ACC112 (cell line): ENCODE data around the gene CRAMP1.

Experiments
- H2AFZ ChIP-seq: fragments of 200-600 bp; sonication (generic); one replicate; pipeline ENCODE4 v1.6.0; 2017; ENCODE audit warnings: antibody characterized with exemption, low read length; ENCODE audit not compliant: unreplicated experiment
- H3K27ac ChIP-seq: fragments of 200-600 bp; sonication (generic); 2 replicates; pipeline ENCODE4 v1.5.1; 2014; ENCODE audit warnings: low read depth, mild to moderate bottlenecking, antibody characterized with exemption, low read length, moderate library complexity
- H3K27me3 ChIP-seq: fragments of 200-600 bp; sonication (generic); 2 replicates; pipeline ENCODE4 v1.6.1; 2014; ENCODE audit warnings: mild to moderate bottlenecking, antibody characterized with exemption, low read length, moderate library complexity, mixed read lengths; ENCODE audit not compliant: insufficient read depth
- H3K36me3 ChIP-seq: fragments of 200-600 bp; sonication (generic); 2 replicates; pipeline ENCODE4 v1.6.1; 2016; ENCODE audit warnings: mild to moderate bottlenecking, antibody characterized with exemption, low read length, moderate library complexity, mixed read lengths; ENCODE audit not compliant: insufficient read depth
- H3K4me1 ChIP-seq: fragments of 200-600 bp; sonication (generic); one replicate; pipeline ENCODE4 v1.6.1; 2016; ENCODE audit warnings: low read length, mixed read lengths; ENCODE audit not compliant: insufficient read depth, unreplicated experiment, control insufficient read depth
- H3K4me3 ChIP-seq: fragments of 200-600 bp; sonication (generic); 2 replicates; pipeline ENCODE4 v1.5.1; 2014; ENCODE audit warnings: mild to moderate bottlenecking, low read depth, low read length
- H3K79me2 ChIP-seq: fragments of 200-600 bp; sonication (generic); one replicate; pipeline ENCODE4 v1.6.0; 2016; ENCODE audit warnings: low read length; ENCODE audit not compliant: control insufficient read depth, unreplicated experiment, insufficient read depth

Gene CRAMP1

DNA sequence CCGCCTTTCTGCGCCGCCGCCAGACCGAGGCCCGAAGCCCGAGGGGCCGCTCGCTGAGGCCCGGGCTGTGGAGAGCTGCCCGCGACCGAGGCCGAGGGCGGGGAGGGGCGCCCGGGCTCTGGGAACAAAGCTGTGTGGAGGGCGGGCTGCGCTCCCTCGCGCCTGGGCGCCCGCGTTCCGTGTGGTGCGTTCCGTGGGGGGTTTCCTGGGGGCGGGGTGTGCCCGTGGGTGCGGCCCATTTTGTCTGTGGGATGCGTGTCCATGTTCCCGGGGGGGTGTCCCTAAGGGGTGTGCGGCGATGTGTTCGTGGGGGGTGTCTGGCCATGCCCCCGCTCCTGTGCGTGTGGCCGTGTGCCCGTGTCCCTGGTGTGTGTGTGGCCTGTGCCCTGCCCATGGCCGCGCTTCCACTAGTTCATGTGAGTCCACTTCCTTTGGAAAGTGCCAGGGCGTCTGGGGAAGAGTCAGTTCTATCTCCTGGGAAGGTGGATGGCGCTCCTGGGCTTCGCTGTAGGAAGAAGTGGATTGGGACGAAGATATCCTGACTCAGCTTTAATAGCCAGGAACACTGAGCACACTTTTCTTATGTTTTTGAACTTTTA lies 66.4 kb downstream of the CRAMP1 start:
- H3K79me2 ChIP-seq, result peaks cover 51% of the 10 kb centered on the region
- peaks cover 9% of the 10 kb centered on the region; the same call in 1 of the 2 replicates for H3K36me3 ChIP-seq
- peak overlapping the region; percentile 93 for H3K4me3 ChIP-seq
- H3K27ac ChIP-seq, result peak overlapping the region; percentile 28; the same call in 1 of the 2 replicates
- peaks cover 12% of the 10 kb centered on the region for H3K4me1 ChIP-seq
- no peaks in the 10 kb centered on the region for H3K27me3 ChIP-seq
- no peak overlapping the region for H2AFZ ChIP-seq

DNA sequence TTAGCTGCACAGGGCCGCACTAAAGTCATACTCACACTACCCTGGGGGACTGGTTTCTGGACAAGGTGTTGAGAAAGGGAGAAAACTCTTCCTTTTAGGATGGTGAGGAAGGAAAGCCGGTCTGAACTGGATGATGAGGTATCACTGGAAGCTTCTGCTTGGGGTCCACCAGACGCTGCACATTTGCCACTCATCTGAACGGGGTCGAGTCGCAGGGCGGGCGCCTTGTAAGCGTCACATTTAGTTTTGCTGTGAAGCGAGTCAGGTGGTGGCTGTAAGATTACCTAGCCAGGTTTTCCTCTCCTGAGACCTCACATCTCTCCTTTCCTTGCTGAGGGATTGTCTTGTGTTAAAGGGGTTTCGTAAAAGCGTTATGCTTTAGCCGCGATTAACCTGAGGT lies 68.2 kb downstream of the CRAMP1 start:
- Histone ChIP-seq H3K4me3 (no peak overlapping the region), H3K27ac (no peak overlapping the region), H3K4me1 (peaks cover 1% of the 10 kb centered on the region), H3K79me2 (peaks cover 66% of the 10 kb centered on the region), H2AFZ (no peak overlapping the region), H3K27me3 (no peaks in the 10 kb centered on the region), H3K36me3 (peaks cover 13% of the 10 kb centered on the region; the same call in 1 of the 2 replicates)

DNA sequence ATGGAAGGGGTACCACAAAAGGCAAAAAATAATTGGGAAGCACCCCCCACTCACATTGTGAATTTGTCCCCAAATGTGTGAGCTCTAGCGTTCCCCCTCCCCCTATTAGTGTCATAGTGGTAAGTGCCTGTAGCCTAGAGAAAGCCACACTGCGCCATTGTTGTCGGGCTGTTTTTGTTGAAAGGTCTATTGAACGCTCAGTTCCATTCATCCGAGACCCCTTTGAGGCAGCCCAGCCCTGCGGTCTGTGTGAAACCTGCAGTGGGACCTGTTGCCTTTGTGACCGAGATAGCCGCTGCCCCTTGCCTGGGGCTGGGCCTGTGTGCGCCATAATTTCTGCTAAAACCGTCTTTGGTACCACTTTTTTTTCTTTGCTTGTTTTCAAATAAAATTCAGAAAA lies 68.9 kb downstream of the CRAMP1 start:
- H3K27ac ChIP-seq, result no peak overlapping the region
- no peak overlapping the region for H2AFZ ChIP-seq
- H3K36me3 ChIP-seq, result peaks cover 9% of the 10 kb centered on the region; the same call in 1 of the 2 replicates
- H3K4me1 ChIP-seq, result no peaks in the 10 kb centered on the region
- H3K79me2 ChIP-seq, result peaks cover 73% of the 10 kb centered on the region
- H3K27me3 ChIP-seq, result no peaks in the 10 kb centered on the region
- no peak overlapping the region for H3K4me3 ChIP-seq

DNA sequence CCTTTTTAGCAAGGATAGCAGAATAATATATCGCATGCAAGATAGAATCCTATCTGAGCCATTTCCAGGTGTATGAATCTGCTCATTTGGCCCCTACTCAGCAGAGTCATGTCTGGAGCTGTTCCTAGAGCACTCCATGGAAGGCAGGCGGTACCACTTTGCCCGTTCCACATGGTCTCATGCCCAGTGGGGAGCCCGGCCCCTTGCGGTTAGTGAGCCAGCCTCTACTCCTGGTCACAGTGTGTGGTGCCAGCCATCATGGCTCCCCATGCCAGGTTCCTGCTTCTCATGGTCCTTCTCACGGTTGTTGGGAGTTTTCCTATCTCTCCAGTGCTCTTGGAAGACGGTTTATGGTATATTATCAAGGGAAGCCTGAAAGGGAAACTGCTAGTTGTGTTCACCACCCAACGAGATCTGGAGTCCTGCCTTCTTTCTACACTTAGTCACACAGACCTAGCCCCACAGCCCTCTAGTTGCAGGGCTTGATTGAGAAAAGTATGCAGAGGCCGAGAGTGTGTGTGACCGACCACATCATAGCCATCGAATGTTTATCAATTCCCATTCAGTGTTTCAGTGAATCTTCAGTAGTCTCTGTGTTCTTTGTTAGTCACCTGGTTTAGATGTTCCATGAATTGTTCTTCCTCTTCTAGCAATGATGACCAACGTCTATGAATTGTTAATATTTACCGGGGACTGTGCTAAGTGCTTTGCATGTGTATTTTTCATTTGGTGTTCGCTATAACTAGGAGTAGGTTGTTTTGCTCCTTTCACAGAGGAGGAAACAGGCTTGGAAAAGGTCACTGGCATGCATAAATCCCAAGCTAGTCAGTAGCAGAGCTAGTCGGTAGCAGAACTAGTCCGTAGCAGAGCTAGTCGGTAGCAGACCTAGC lies 75.5 kb downstream of the CRAMP1 start:
- Histone ChIP-seq H3K36me3 (peaks cover 20% of the 10 kb centered on the region), H3K27me3 (no peaks in the 10 kb centered on the region), H3K4me1 (peaks cover 25% of the 10 kb centered on the region), H3K4me3 (no peak overlapping the region), H2AFZ (no peak overlapping the region), H3K79me2 (peaks cover 65% of the 10 kb centered on the region), H3K27ac (no peak overlapping the region)

DNA sequence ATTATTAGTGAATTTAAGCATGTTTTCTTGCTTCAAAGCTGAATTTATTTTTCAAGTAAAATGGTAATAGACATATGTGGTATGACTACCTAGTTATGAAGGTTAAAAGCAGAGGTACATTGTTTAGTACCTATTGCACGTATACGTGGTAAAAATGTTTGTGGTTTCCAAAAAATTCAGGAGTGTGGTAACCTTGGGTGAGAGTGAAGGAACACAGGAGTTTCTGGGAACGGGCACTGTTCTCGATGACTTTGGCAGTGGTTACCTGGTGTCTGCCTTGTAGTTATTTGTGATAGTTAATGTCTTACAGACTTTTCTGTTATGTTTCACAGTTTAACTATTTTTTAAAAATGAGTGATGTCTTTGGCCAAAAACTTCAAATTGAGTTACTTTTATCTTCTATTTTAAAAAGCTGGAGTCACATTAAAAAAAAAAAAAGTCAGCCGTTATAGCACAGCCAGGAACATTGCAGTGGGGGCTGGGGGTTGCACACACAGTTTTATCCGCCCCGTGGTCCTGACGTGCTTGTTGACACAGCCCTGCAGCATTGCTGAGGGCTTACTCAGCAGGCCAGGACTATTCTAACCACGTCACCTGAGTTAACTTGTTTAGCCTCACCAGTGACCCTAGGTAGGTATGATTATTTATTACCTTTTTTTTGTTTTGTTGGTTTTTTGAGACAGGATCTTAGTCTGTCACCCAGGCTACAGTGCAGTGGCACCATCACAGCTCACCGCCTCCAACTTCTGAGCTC lies 76.8 kb downstream of the CRAMP1 start:
- no peak overlapping the region for H2AFZ ChIP-seq
- no peaks in the 10 kb centered on the region for H3K27me3 ChIP-seq
- H3K4me1 ChIP-seq, result peaks cover 25% of the 10 kb centered on the region
- H3K27ac ChIP-seq, result peak overlapping the region; percentile 22; the same call in 1 of the 2 replicates
- H3K4me3 ChIP-seq, result no peak overlapping the region
- peaks cover 26% of the 10 kb centered on the region for H3K36me3 ChIP-seq
- peaks cover 66% of the 10 kb centered on the region for H3K79me2 ChIP-seq

DNA sequence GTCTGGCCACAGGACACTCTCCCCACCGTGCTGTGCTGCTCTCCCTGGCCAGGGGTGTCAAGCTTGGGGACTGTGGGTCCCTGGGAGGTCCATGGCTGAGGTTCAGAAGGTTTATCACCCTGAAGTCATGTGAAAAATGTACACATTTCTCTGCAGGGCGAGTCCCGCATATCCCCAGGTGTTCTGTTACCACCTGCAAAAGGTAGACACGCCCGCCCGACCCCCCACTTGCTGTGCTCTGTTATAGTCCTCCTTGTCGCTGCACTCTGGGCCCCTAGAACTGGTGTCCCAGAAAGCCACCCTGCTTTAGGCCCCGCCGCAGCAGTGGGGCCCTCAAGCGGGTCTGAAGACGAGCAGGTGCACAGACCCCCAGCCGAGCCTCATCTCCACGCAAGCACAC lies 77.7 kb downstream of the CRAMP1 start:
- Histone ChIP-seq H3K4me3 (no peak overlapping the region), H2AFZ (no peak overlapping the region), H3K27me3 (no peaks in the 10 kb centered on the region), H3K79me2 (peaks cover 66% of the 10 kb centered on the region), H3K36me3 (peaks cover 33% of the 10 kb centered on the region), H3K4me1 (peaks cover 25% of the 10 kb centered on the region), H3K27ac (no peak overlapping the region)

DNA sequence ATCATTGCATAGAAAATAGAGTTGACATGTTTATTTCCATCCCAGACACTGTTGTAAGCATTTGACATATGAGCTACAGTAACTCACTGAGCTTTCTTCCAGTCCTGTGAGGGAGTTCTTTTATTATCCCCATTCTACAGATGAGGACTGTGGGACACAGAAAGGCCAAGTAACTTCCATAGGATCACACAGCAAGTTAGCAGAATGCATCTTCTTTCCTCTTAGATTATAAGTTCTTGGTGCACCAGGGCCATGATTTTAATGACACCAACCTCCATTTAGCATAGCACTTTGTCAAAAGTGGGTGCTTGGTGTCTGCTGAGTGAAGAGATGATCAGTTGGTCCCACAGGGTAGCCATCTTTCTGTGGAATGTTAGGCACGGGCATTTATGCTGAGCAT lies 78.7 kb downstream of the CRAMP1 start:
- peaks cover 30% of the 10 kb centered on the region for H3K36me3 ChIP-seq
- H3K79me2 ChIP-seq, result peaks cover 57% of the 10 kb centered on the region
- H3K4me1 ChIP-seq, result peaks cover 25% of the 10 kb centered on the region

DNA sequence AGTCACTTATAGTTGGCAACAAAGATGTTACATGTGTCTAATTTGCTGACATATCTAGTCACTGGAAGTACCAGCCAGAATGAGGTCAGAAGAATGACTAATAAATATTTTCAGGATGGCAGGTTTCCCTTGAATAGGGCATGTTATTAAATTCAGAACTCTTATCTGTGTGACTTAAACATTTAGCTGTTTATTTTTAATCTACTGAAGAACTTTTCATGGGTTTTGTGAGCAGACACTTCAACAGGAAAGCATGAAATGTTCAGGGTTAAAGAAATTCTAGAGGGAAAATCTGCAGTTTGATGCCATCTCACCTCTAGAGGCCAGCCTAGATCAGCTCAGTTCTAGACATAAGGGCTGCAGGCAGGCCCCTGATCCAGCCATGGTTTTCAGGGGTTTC lies 79.1 kb downstream of the CRAMP1 start:
- H3K4me1 ChIP-seq, result peaks cover 25% of the 10 kb centered on the region
- no peak overlapping the region for H2AFZ ChIP-seq
- H3K4me3 ChIP-seq, result no peak overlapping the region
- peak overlapping the region; percentile 68 for H3K27ac ChIP-seq
- H3K27me3 ChIP-seq, result no peaks in the 10 kb centered on the region
- H3K36me3 ChIP-seq, result peaks cover 30% of the 10 kb centered on the region
- H3K79me2 ChIP-seq, result peaks cover 55% of the 10 kb centered on the region

More for the DNA sequence above, 78.7 kb downstream of the CRAMP1 start:
- Histone ChIP-seq H3K27me3 (no peaks in the 10 kb centered on the region), H3K4me3 (no peak overlapping the region), H3K27ac (peak overlapping the region; percentile 68), H2AFZ (no peak overlapping the region)

DNA sequence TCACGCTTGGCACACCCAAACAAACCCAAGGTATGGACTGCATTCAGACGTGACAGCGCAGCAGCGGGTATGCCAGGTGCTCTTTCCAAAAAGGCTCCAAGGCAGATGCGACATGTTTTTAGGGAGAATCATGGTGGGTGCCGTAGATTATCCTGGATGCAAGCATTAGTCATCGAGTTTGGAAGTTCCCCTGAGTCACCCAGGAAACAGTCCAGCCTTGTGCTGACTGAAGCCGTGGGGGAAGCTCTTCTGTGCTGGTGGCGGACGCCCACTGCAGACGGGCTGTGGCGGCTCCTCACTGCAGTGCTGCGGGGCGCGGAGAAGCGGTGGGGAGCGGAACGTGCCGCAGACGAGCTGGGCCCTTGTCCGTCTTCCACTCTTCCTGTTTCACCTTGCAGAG lies 79.8 kb downstream of the CRAMP1 start:
- Histone ChIP-seq H3K36me3 (peaks cover 37% of the 10 kb centered on the region), H3K27me3 (no peaks in the 10 kb centered on the region), H3K4me1 (peaks cover 25% of the 10 kb centered on the region), H3K4me3 (no peak overlapping the region), H2AFZ (no peak overlapping the region), H3K79me2 (peaks cover 51% of the 10 kb centered on the region), H3K27ac (peak overlapping the region; percentile 68)

DNA sequence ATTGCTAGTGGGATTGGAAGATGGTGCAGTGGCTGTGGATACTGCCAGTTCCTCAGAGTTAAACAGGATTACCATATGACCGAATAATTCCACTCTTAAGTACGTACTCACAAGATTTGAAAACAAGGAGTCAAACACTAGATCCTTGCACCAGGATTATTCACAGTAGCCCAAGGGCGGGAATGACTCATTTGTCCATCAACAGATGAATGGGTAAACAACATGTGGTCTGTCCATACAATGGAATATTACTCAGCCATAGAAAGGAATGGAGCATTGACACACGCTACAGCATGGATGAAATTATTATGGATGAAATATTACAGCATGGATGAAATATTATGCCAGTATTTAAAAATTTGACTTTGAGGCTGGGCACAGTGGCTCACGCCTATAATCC lies 84.7 kb downstream of the CRAMP1 start:
- Histone ChIP-seq H3K27ac (no peak overlapping the region), H3K36me3 (peaks cover 56% of the 10 kb centered on the region), H2AFZ (no peak overlapping the region), H3K79me2 (peaks cover 27% of the 10 kb centered on the region), H3K4me3 (no peak overlapping the region), H3K27me3 (no peaks in the 10 kb centered on the region), H3K4me1 (peaks cover 7% of the 10 kb centered on the region)
